IMR-90 (cell line): ENCODE results near the gene MALRD1. TPM values are rescaled to one million over a fixed set of nuclear protein-coding genes. Genes with fewer than 3 reads are reported as not detected.
A peak's percentile ranks its signal among the peaks of the same experiment; 100 is the strongest.

Source experiments
- ATAC-seq: fragments of 200-7000 bp; cut with Tn5 transposase; 2 replicates; pipeline ENCODE4 v1.9.1; 2020; ENCODE audit warnings: low read depth, mild to moderate bottlenecking, moderate library complexity
- BruUV-seq: library from RNA; stranded (reverse); fragments of 400-500 nt; replicated peaks from 2 replicates; lab custom pipeline; 2021; lab: Mats Ljungman, UMichigan
- CTCF ChIA-PET: fragments of 300-600 bp; formaldehyde crosslinking; extraction: SDS; loops from one replicate; lab custom pipeline; 2021; ENCODE audit warnings: antibody characterized with exemption; lab: Yijun Ruan, JAX
- POLR2A ChIA-PET: fragments of 300-600 bp; sonication (Branson Sonifier 250); formaldehyde crosslinking; loops from one replicate; lab custom pipeline; 2022; ENCODE audit warnings: antibody characterized with exemption; ENCODE audit not compliant: unreplicated experiment; lab: Charles Lee
- DNase-seq: peaks from one replicate; pipeline ENCODE4 v3.0.0; 2013
- H2AFZ ChIP-seq: replicated peaks from 2 replicates; pipeline ENCODE3; 2013; ENCODE audit warnings: low read length, mild to moderate bottlenecking; ENCODE audit not compliant: poor library complexity
- H2AK5ac ChIP-seq: 2 replicates; pipeline ENCODE4 v1.6.1; 2013; ENCODE audit warnings: low read depth, low read length, inconsistent platforms
- H2AK9ac ChIP-seq: replicated peaks from 2 replicates; pipeline ENCODE3; 2013; ENCODE audit warnings: mild to moderate bottlenecking, low read depth, low read length, moderate library complexity; ENCODE audit not compliant: poor library complexity
- H2BK120ac ChIP-seq: 2 replicates; pipeline ENCODE4 v1.6.1; 2013; ENCODE audit warnings: low read depth, low read length, inconsistent platforms
- H2BK15ac ChIP-seq: 3 replicates; pipeline ENCODE4 v1.6.1; 2013; ENCODE audit warnings: low read depth, low read length, inconsistent platforms
- H2BK20ac ChIP-seq: 2 replicates; pipeline ENCODE4 v1.6.1; 2013; ENCODE audit warnings: low read depth, mild to moderate bottlenecking, inconsistent platforms, low read length, moderate library complexity
- H2BK5ac ChIP-seq: 2 replicates; pipeline ENCODE4 v1.6.1; 2013; ENCODE audit warnings: mild to moderate bottlenecking, low read depth, low read length, inconsistent platforms; ENCODE audit not compliant: poor library complexity, severe bottlenecking
- H3K14ac ChIP-seq: replicated peaks from 2 replicates; pipeline ENCODE4 v1.6.1; 2013; ENCODE audit warnings: low read depth, low read length, inconsistent platforms
- H3K18ac ChIP-seq: 2 replicates; pipeline ENCODE4 v1.6.1; 2013; ENCODE audit warnings: low read depth, low read length, control low read depth
- H3K23ac ChIP-seq: 2 replicates; pipeline ENCODE4 v1.6.1; 2013; ENCODE audit warnings: low read depth, low read length, inconsistent platforms
- H3K27ac ChIP-seq: 2 replicates; pipeline ENCODE4 v1.5.1; 2013; ENCODE audit warnings: mild to moderate bottlenecking, control low read depth, low read length; ENCODE audit not compliant: insufficient read depth
- H3K27me3 ChIP-seq: 2 replicates; pipeline ENCODE4 v1.6.1; 2013; ENCODE audit warnings: low read length; ENCODE audit not compliant: control insufficient read depth, insufficient read depth
- H3K36me3 ChIP-seq: 2 replicates; pipeline ENCODE4 v1.6.1; 2013; ENCODE audit warnings: low read length, mixed read lengths; ENCODE audit not compliant: control insufficient read depth, insufficient read depth
- H3K4ac ChIP-seq: 2 replicates; pipeline ENCODE4 v1.6.1; 2013; ENCODE audit warnings: low read depth, low read length, inconsistent platforms
- H3K4me1 ChIP-seq: 2 replicates; pipeline ENCODE4 v1.6.1; 2013; ENCODE audit warnings: low read length, mixed read lengths; ENCODE audit not compliant: control insufficient read depth, insufficient read depth
- H3K4me2 ChIP-seq: 2 replicates; pipeline ENCODE4 v1.6.1; 2013; ENCODE audit warnings: low read depth, mild to moderate bottlenecking, control low read depth, low read length, moderate library complexity
- H3K4me3 ChIP-seq: 2 replicates; pipeline ENCODE4 v1.5.1; 2013; ENCODE audit warnings: low read depth, mild to moderate bottlenecking, control low read depth, low read length, moderate library complexity; ENCODE audit not compliant: insufficient read depth
- H3K56ac ChIP-seq: 2 replicates; pipeline ENCODE4 v1.6.1; 2013; ENCODE audit warnings: low read length, inconsistent platforms; ENCODE audit not compliant: insufficient read depth; ENCODE audit errors: extremely low read depth
- H3K79me1 ChIP-seq, 2 experiments: 2 replicates each; pipeline ENCODE4 v1.6.1; 2013; ENCODE audit warnings: low read length in 2 of 2, inconsistent platforms in 1 of 2, low read depth in 1 of 2
- H3K9ac ChIP-seq: 2 replicates; pipeline ENCODE4 v1.6.1; 2013; ENCODE audit warnings: low read depth, low read length, control low read depth
- H3K9me1 ChIP-seq: 2 replicates; pipeline ENCODE4 v1.6.1; 2013; ENCODE audit warnings: low read length, inconsistent platforms; ENCODE audit not compliant: insufficient read depth
- H3K9me3 ChIP-seq: 2 replicates; pipeline ENCODE4 v1.6.1; 2013; ENCODE audit warnings: low read length; ENCODE audit not compliant: control insufficient read depth, insufficient read depth
- H4K20me1 ChIP-seq: 2 replicates; pipeline ENCODE4 v1.6.1; 2013; ENCODE audit warnings: low read length, inconsistent platforms; ENCODE audit not compliant: insufficient read depth
- H4K5ac ChIP-seq: 2 replicates; pipeline ENCODE4 v1.6.1; 2013; ENCODE audit warnings: mild to moderate bottlenecking, low read depth, low read length, control low read depth
- H4K8ac ChIP-seq, 2 experiments: 2 replicates each; pipeline ENCODE4 v1.6.1; 2013; ENCODE audit warnings: low read depth in 2 of 2, low read length in 2 of 2, control low read depth in 1 of 2, inconsistent platforms in 1 of 2
- H4K91ac ChIP-seq: 2 replicates; pipeline ENCODE4 v1.6.1; 2013; ENCODE audit warnings: low read depth, low read length, inconsistent platforms; ENCODE audit not compliant: insufficient read depth
- CTCF ChIP-seq: conservative IDR thresholded peaks from 2 replicates; pipeline ENCODE4 v1.5.1; 2012; ENCODE audit warnings: mild to moderate bottlenecking, low read depth, low read length, improper control_type of control experiment
- ELK1 ChIP-seq: fragments of 150-350 bp; IDR thresholded peaks from 2 replicates; pipeline ENCODE4 v1.6.1; 2016; ENCODE audit warnings: low read depth, mild to moderate bottlenecking, low read length, moderate library complexity, borderline replicate concordance
- FOS ChIP-seq: fragments of 150-350 bp; IDR thresholded peaks from 2 replicates; pipeline ENCODE4 v1.6.1; 2016; ENCODE audit warnings: low read depth, low read length
- MAFK ChIP-seq: IDR thresholded peaks from 2 replicates; pipeline ENCODE4 v1.6.1; 2012; ENCODE audit warnings: low read depth, low read length, improper control_type of control experiment
- MAZ ChIP-seq: IDR thresholded peaks from 2 replicates; pipeline ENCODE4 v1.6.1; 2012; ENCODE audit warnings: low read depth, mild to moderate bottlenecking, low read length, improper control_type of control experiment, moderate library complexity, borderline replicate concordance
- MXI1 ChIP-seq: IDR thresholded peaks from 2 replicates; pipeline ENCODE4 v1.6.1; 2012; ENCODE audit warnings: low read depth, mild to moderate bottlenecking, low read length, moderate library complexity, borderline replicate concordance
- POLR2A ChIP-seq: IDR thresholded peaks from 2 replicates; pipeline ENCODE4 v1.6.1; 2012; ENCODE audit warnings: mild to moderate bottlenecking, low read depth, low read length
- SMC3 ChIP-seq: fragments of 150-350 bp; IDR thresholded peaks from 2 replicates; pipeline ENCODE4 v1.6.1; 2016; ENCODE audit warnings: low read depth, mild to moderate bottlenecking, antibody characterized with exemption, low read length, moderate library complexity
- WGBS, 2 experiments: methylation state at CpG; one replicate each; pipeline versions ENCODE4 v1.1.5 to v1.1.7; 2013; ENCODE audit warnings: missing lambda C conversion rate in 2 of 2; ENCODE audit not compliant: insufficient read length in 1 of 2; ENCODE audit errors: extremely low coverage in 2 of 2; 5-methylcytosine and 5-hydroxymethylcytosine counted together
- dilution Hi-C: fragments of 300-500 bp; cut with HindIII; formaldehyde crosslinking; loops from one replicate; pipeline ENCODE4 v1.14.3; 2018; ENCODE audit warnings: low sequenced_read_pairs; ENCODE audit not compliant: unreplicated experiment
- in situ Hi-C: fragments of 300-500 bp; cut with MboI; formaldehyde crosslinking; loops from 3 replicates; pipeline ENCODE4 v1.14.3; 2019; ENCODE audit warnings: low sequenced_read_pairs, inconsistent platforms, mixed read lengths
- intact Hi-C: fragments of 100-400 bp; cut with micrococcal nuclease; formaldehyde crosslinking; loops from 2 replicates; pipeline ENCODE4 v1.10.0; 2022
- polyA plus RNA-seq, 3 experiments: library from polyadenylated mRNA; depleted of rRNA; stranded (reverse); fragments of >200 nt; gene quantifications; 2 replicates each; pipeline ENCODE4 v1.2.3, GENCODE V29; 2012; ENCODE audit warnings: low replicate concordance in 1 of 3
- total RNA-seq: library from RNA; depleted of rRNA; stranded (reverse); fragments of >200 nt; gene quantifications from 2 replicates; pipeline ENCODE4 v1.2.3, GENCODE V29; 2012

MALRD1 gene
- total and polyA plus RNA-seq, 2 of the 4 experiments (the other 2 are of a cell fraction), result 0.34 to 1.1 TPM

GRCh38 chr10:19572056-19572455, 523.5 kb downstream of the MALRD1 start:
- H3K4me3 ChIP-seq, result no peak overlapping the region
- H3K14ac ChIP-seq, result no peak overlapping the region
- no peaks in the 10 kb centered on the region for H3K79me1 ChIP-seq
- no peak overlapping the region for H3K56ac ChIP-seq
- intact Hi-C loops, result no loop called here
- no peaks in the 10 kb centered on the region for H3K27me3 ChIP-seq
- no peaks in the 10 kb centered on the region for H3K9me3 ChIP-seq
- no peak overlapping the region for H3K27ac ChIP-seq
- H3K4ac ChIP-seq, result no peak overlapping the region
- H2AK5ac ChIP-seq, result no peak overlapping the region
- DNase-seq (no peak), ATAC-seq (no peak)
- ChIA-PET CTCF (no interaction called here), POLR2A (no interaction called here)
- no peak overlapping the region for H3K9ac ChIP-seq
- no peak overlapping the region for H4K5ac ChIP-seq
- no CpG with 5 or more reads among the region's 4 CpGs for WGBS, 2 experiments
- H3K23ac ChIP-seq, result no peak overlapping the region
- H3K36me3 ChIP-seq, result no peaks in the 10 kb centered on the region
- TF ChIP-seq CTCF (no peak), MAFK (peak; percentile 46), MAZ (no peak), ELK1 (no peak), FOS (no peak), SMC3 (no peak), MXI1 (no peak), POLR2A (no peak)
- BruUV-seq, result no TSS peak
- dilution Hi-C loops, result no loop called here
- H3K4me2 ChIP-seq, result no peak overlapping the region
- H2BK5ac ChIP-seq, result no peak overlapping the region
- no peak overlapping the region for H2AK9ac ChIP-seq
- H3K18ac ChIP-seq, result no peak overlapping the region
- H2BK15ac ChIP-seq, result no peak overlapping the region
- no peak overlapping the region for H2BK20ac ChIP-seq
- H3K4me1 ChIP-seq, result no peaks in the 10 kb centered on the region
- no peaks in the 10 kb centered on the region for H3K9me1 ChIP-seq
- H4K8ac ChIP-seq, result no peak overlapping the region
- no peaks in the 10 kb centered on the region for H4K20me1 ChIP-seq
- no peak overlapping the region for H4K91ac ChIP-seq
- H2AFZ ChIP-seq, result no peak overlapping the region
- no peak overlapping the region for H2BK120ac ChIP-seq
- in situ Hi-C loops, result no loop called here
